GM23338 (cell line): ENCODE results near the gene GATAD2A. TPM values are rescaled to one million over a fixed set of nuclear protein-coding genes. Genes with fewer than 3 reads are reported as not detected.

ENCODE experiments used
- CREB1 ChIP-seq: fragments of 250-450 bp; sonication (Bioruptor Pico); IDR thresholded peaks from 2 replicates; pipeline ENCODE4 v1.5.0; 2020; ENCODE audit warnings: low read depth, mild to moderate bottlenecking, moderate library complexity
- CTCF ChIP-seq, 2 experiments: fragments of 200-600 bp in 1 of 2; sonication (generic) in 1 of 2; conservative IDR thresholded peaks; 2 replicates each; pipeline versions ENCODE4 v1.5.1 to v1.6.1; 2016 to 2017; ENCODE audit warnings: antibody characterized with exemption in 2 of 2, low read depth in 2 of 2, mild to moderate bottlenecking in 2 of 2, moderate library complexity in 1 of 2
- ETS1 ChIP-seq: IDR thresholded peaks from 2 replicates; pipeline ENCODE4 v1.6.1; 2016; ENCODE audit warnings: antibody characterized with exemption
- EZH2phosphoT487 ChIP-seq: fragments of 200-600 bp; sonication (generic); IDR thresholded peaks from one replicate; pipeline ENCODE4 v1.8.1; 2018; ENCODE audit warnings: antibody characterized with exemption; ENCODE audit not compliant: unreplicated experiment
- NANOG ChIP-seq: IDR thresholded peaks from 2 replicates; pipeline ENCODE4 v1.6.1; 2016; ENCODE audit warnings: antibody characterized with exemption, borderline replicate concordance
- POLR2AphosphoS5 ChIP-seq: IDR thresholded peaks from 2 replicates; pipeline ENCODE4 v1.6.1; 2016; ENCODE audit warnings: antibody characterized with exemption, low read depth
- ZNF114 ChIP-seq: fragments of 250-450 bp; sonication (Bioruptor Pico); IDR thresholded peaks from 2 replicates; pipeline ENCODE4 v1.5.0; 2020; ENCODE audit warnings: mild to moderate bottlenecking, moderate library complexity
- ZNF331 ChIP-seq: fragments of 250-450 bp; sonication (Bioruptor Pico); IDR thresholded peaks from 2 replicates; pipeline ENCODE4 v1.5.0; 2020; ENCODE audit warnings: low read depth, mild to moderate bottlenecking, moderate library complexity
- ZNF462 ChIP-seq: fragments of 250-450 bp; sonication (Bioruptor Pico); IDR thresholded peaks from 2 replicates; pipeline ENCODE4 v1.5.0; 2020; ENCODE audit warnings: mild to moderate bottlenecking, moderate library complexity
- polyA plus RNA-seq: library from polyadenylated mRNA; unstranded; fragments of >200 nt; fragmentation: Nextera tagmentation; extraction: Ambion mirVana; gene quantifications from 2 replicates; pipeline ENCODE4 v1.2.1, GENCODE V29; 2016
- total RNA-seq: library from RNA; depleted of rRNA; stranded (reverse); fragments of >200 nt; shearing (Covaris generic); gene quantifications from 2 replicates; pipeline ENCODE4 v1.2.3, GENCODE V29; 2014

Gene GATAD2A
- total and polyA plus RNA-seq, 2 experiments from 2014 or later = 40.0 to 151 TPM

- TF ChIP-seq ZNF462 = no peak
- no peak for TF ChIP-seq POLR2AphosphoS5
- TF ChIP-seq EZH2phosphoT487 = no peak
- TF ChIP-seq CTCF (conservative IDR thresholded peaks at IDR 0.05; ENCODE audit: low read depth in 2 of 2) = no peak
- TF ChIP-seq NANOG = no peak
- TF ChIP-seq CREB1 (CRISPR knock-in tag) = no peak
- no peak for TF ChIP-seq ZNF331 (CRISPR knock-in tag)
- TF ChIP-seq ETS1 = no peak
- TF ChIP-seq ZNF114 = no peak
Measured at GRCh38 chr19:19550485-19550929, 145.0 kb downstream of the GATAD2A start (continued).
